Measurements from ENCODE around the gene ATP8A2. TPM values are rescaled to one million over a fixed set of nuclear protein-coding genes. Genes with fewer than 3 reads are reported as not detected.
A peak's percentile ranks its signal among the peaks of the same experiment; 100 is the strongest.

The ATP8A2 gene
- total RNA-seq, 6 donors from 2014 or later, result 0.55 to 1.5 (median 0.87) TPM

DNA sequence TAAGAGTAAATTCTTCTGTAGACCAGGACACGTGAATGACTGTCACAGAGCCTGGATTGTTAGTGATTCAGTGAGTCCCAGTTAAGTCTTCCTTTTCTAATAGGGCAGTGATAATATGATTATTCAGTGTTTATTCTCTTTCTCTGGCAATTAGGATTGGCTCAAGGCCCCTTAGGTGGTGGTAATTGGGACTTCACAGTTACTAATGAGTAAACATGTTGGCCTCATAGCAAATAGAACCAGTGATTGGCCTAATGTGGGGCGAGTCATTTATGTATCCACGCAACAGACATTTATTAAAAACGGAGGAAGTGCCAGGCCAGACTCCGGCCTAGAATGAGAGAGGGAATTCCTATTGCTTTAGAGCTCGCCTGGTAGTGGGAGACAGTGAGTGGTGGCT lies 607.6 kb downstream of the ATP8A2 start:
- no peaks in the 10 kb centered on the region for H3K9me3 ChIP-seq
- no peaks in the 10 kb centered on the region for H3K4me1 ChIP-seq
- DNase-seq (no peak), ATAC-seq (ENCODE audit: low FRiP score in 2 of 2) (no peak)
- no peaks in the 10 kb centered on the region for H3K27me3 ChIP-seq
- TF ChIP-seq POLR2A (IDR thresholded peaks at IDR 0.05) (no peak), POLR2AphosphoS5 (IDR thresholded peaks at IDR 0.05) (no peak), EP300 (IDR thresholded peaks at IDR 0.05) (no peak)
- TF ChIP-seq, protein P1, sequence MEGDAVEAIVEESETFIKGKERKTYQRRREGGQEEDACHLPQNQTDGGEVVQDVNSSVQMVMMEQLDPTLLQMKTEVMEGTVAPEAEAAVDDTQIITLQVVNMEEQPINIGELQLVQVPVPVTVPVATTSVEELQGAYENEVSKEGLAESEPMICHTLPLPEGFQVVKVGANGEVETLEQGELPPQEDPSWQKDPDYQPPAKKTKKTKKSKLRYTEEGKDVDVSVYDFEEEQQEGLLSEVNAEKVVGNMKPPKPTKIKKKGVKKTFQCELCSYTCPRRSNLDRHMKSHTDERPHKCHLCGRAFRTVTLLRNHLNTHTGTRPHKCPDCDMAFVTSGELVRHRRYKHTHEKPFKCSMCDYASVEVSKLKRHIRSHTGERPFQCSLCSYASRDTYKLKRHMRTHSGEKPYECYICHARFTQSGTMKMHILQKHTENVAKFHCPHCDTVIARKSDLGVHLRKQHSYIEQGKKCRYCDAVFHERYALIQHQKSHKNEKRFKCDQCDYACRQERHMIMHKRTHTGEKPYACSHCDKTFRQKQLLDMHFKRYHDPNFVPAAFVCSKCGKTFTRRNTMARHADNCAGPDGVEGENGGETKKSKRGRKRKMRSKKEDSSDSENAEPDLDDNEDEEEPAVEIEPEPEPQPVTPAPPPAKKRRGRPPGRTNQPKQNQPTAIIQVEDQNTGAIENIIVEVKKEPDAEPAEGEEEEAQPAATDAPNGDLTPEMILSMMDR (IDR thresholded peaks at IDR 0.05), result no peak
- 88 to 89% methylated on average over 6 of the region's 6 CpGs for WGBS, 2 donors
- H3K27ac ChIP-seq, result no peak overlapping the region
- no peaks in the 10 kb centered on the region for H3K36me3 ChIP-seq
- H3K4me3 ChIP-seq, result no peak overlapping the region

DNA sequence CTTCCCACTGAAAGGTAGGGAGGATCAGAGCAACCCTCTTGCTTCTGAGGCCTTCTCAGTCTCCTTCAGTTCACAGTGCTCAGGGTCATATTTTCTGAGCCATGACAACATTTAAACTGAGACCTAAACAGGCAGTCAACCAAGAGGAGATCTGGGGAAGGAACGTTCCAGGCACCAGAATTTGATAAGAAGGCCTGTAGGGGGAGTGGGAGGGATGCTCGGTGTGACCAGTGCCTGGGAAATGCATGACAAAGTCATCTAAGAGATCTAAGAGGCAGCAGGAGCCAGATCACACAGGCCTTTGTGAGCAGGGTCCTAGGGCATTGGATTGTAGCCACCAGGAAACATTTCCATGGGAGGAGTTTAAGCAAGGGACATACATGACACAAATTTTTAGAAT lies 608.5 kb downstream of the ATP8A2 start:
- no peak overlapping the region for H3K27ac ChIP-seq
- H3K4me3 ChIP-seq, result no peak overlapping the region
- no peaks in the 10 kb centered on the region for H3K9me3 ChIP-seq
- ATAC-seq (ENCODE audit: low FRiP score in 2 of 2), result peak in 1 of 2 donors; percentile 62
- H3K4me1 ChIP-seq, result no peaks in the 10 kb centered on the region
- no peaks in the 10 kb centered on the region for H3K27me3 ChIP-seq
- 11 to 25% methylated on average over 2 of the region's 2 CpGs for WGBS, 2 donors
- no peak for DNase-seq
- no peak for TF ChIP-seq EP300 (IDR thresholded peaks at IDR 0.05)
- TF ChIP-seq, protein P1 (IDR thresholded peaks at IDR 0.05), result peak in 3 of 6 experiments; percentile 4 to 23 (median 15)
- H3K36me3 ChIP-seq, result no peaks in the 10 kb centered on the region

DNA sequence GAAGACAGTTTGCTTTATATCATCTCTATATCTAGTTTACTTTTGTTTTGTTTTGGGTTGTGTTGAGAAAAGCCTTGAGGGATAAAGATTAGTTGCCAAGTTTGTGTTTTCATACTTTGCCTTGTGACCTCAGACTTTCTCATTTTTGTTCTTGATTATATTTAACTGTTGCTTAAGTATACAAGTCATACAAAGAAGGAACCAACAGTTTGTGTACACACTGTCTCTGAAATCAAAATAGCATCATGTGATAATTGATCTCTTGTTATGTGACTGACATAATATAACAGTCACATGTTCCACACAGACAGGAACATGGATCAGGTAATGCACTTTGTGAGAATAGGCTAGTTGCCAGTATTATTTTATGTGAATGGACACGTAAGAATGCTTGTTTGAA lies 609.3 kb downstream of the ATP8A2 start:
- TF ChIP-seq, protein P1 (IDR thresholded peaks at IDR 0.05), result no peak
- TF ChIP-seq EP300 (IDR thresholded peaks at IDR 0.05), result no peak
- Histone ChIP-seq H3K9me3 (no peaks in the 10 kb centered on the region), H3K27me3 (no peaks in the 10 kb centered on the region), H3K27ac (no peak overlapping the region), H3K36me3 (no peaks in the 10 kb centered on the region), H3K4me3 (no peak overlapping the region), H3K4me1 (no peaks in the 10 kb centered on the region)
- DNase-seq (no peak), ATAC-seq (ENCODE audit: low FRiP score in 2 of 2) (no peak)
- 67 to 81% methylated on average over 1 of the region's 1 CpG for WGBS, 2 donors

DNA sequence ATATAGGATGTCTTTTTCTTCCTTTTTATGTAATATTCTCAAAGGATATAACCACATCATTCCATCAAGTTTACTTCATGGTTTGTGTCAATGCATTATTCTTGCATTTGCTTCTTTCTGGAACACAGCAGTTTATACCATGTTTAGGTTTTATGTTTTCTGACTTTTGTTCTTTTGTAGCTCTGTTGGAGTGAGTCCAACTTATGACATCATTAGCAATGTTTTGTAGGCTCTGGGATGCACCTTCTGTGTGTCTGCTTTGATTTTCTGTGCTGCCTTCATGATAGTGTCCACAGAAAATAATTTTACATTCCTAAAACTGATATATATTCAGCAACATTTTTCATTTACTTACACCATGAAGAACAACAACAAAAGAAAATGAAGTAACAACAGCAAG lies 611.1 kb downstream of the ATP8A2 start:
- TF ChIP-seq POLR2AphosphoS5 (IDR thresholded peaks at IDR 0.05) (no peak), EP300 (IDR thresholded peaks at IDR 0.05) (no peak), POLR2A (IDR thresholded peaks at IDR 0.05) (no peak)
- TF ChIP-seq, protein P1 (IDR thresholded peaks at IDR 0.05), result no peak
- H3K27ac ChIP-seq, result no peak overlapping the region
- H3K4me1 ChIP-seq, result no peaks in the 10 kb centered on the region
- no peaks in the 10 kb centered on the region for H3K9me3 ChIP-seq
- no peaks in the 10 kb centered on the region for H3K36me3 ChIP-seq
- H3K27me3 ChIP-seq, result no peaks in the 10 kb centered on the region
- ATAC-seq (ENCODE audit: low FRiP score in 2 of 2), result no peak
- H3K4me3 ChIP-seq, result no peak overlapping the region
- no peak for DNase-seq

DNA sequence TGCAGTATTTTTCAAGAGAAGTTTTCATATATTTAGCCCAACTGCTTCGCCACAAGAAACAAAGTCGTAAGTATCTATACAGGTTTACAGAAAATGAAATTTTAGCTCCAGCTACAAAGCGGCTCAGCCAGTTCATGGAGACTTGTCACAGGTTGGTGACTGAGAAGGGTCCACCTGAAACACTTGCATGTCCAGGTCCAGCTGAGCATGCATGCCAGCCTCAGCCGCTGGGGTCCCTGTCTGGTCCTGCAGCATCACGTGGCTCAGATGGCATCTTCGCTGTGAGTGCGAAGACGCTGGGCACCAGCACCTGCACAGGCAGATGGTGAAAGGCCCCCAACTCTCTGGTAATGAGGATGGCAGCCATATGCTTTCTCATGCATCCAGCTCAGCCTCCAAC lies 616.2 kb downstream of the ATP8A2 start:
- WGBS, 2 donors, result 93 to 96% methylated on average over 7 to 8 of the region's 8 CpGs
- no peak for ATAC-seq (ENCODE audit: low FRiP score in 2 of 2)

More for the DNA sequence above, 616.2 kb downstream of the ATP8A2 start:
- Histone ChIP-seq H3K9me3 (no peaks in the 10 kb centered on the region), H3K27me3 (no peaks in the 10 kb centered on the region), H3K4me1 (no peaks in the 10 kb centered on the region), H3K27ac (no peak overlapping the region), H3K36me3 (no peaks in the 10 kb centered on the region), H3K4me3 (no peak overlapping the region)
- DNase-seq, result no peak
- TF ChIP-seq POLR2A (IDR thresholded peaks at IDR 0.05) (no peak), EP300 (IDR thresholded peaks at IDR 0.05) (no peak), POLR2AphosphoS5 (IDR thresholded peaks at IDR 0.05) (no peak)
- TF ChIP-seq, protein P1 (IDR thresholded peaks at IDR 0.05), result no peak

All from upper lobe of left lung (tissue), 6 donors.